GM08714 (cell line): ENCODE measurements around the gene STK36.

Source experiments
- H3K4me3 ChIP-seq: fragments of 200-500 bp; sonication (Bioruptor generic); 2 replicates; pipeline ENCODE4 v1.5.1; 2014; ENCODE audit warnings: mild to moderate bottlenecking, low read length, inconsistent platforms
- ZNF274 ChIP-seq: IDR thresholded peaks from 2 replicates; pipeline ENCODE4 v1.6.1; 2012; ENCODE audit warnings: mild to moderate bottlenecking, low read depth, low read length

The STK36 gene

GRCh38 chr2:218691234-218691633, 19.3 kb downstream of the STK36 start:
- H3K4me3 ChIP-seq, result no peak overlapping the region
- TF ChIP-seq ZNF274, result no peak

- no peak overlapping the region for H3K4me3 ChIP-seq
- TF ChIP-seq ZNF274, result no peak
Measured at GRCh38 chr2:218694405-218695145, 22.7 kb downstream of the STK36 start.

GRCh38 chr2:218698885-218699284, 27.0 kb downstream of the STK36 start:
- TF ChIP-seq ZNF274, result no peak
- no peak overlapping the region for H3K4me3 ChIP-seq

GRCh38 chr2:218701806-218702205, 29.9 kb downstream of the STK36 start:
- H3K4me3 ChIP-seq, result no peak overlapping the region
- TF ChIP-seq ZNF274, result no peak

GRCh38 chr2:218703341-218703740, 31.5 kb downstream of the STK36 start:
- H3K4me3 ChIP-seq, result no peak overlapping the region
- TF ChIP-seq ZNF274, result no peak

GRCh38 chr2:218708086-218708485, 36.2 kb downstream of the STK36 start:
- no peak overlapping the region for H3K4me3 ChIP-seq
- TF ChIP-seq ZNF274, result no peak

- no peak overlapping the region for H3K4me3 ChIP-seq
- TF ChIP-seq ZNF274, result no peak
Measured at GRCh38 chr2:218709908-218710307, 38.0 kb downstream of the STK36 start.

- H3K4me3 ChIP-seq, result no peak overlapping the region; the same call in 1 of the 2 replicates
- TF ChIP-seq ZNF274, result no peak
Measured at GRCh38 chr2:218710334-218710686, 38.4 kb downstream of the STK36 start.

GRCh38 chr2:218710687-218711549, 39.0 kb downstream of the STK36 start, which contains the start of gene TTLL4:
TTLL4 (plus strand) TSS chr2:218710835; CDS start chr2:218737677, 26,842 bp downstream.
- TF ChIP-seq ZNF274, result no peak

GRCh38 chr2:218711550-218711929, 39.7 kb downstream of the STK36 start:
- no peak for TF ChIP-seq ZNF274
- peak overlapping the region; percentile 85 for H3K4me3 ChIP-seq

More at GRCh38 chr2:218710687-218711549, 39.0 kb downstream of the STK36 start, which contains the start of gene TTLL4:
- H3K4me3 ChIP-seq, result peak within 1 kb of the TSS; percentile 85

- no peak overlapping the region for H3K4me3 ChIP-seq
- TF ChIP-seq ZNF274, result no peak
Measured at GRCh38 chr2:218713922-218714321, 42.0 kb downstream of the STK36 start.

- H3K4me3 ChIP-seq, result no peak overlapping the region
- no peak for TF ChIP-seq ZNF274
Measured at GRCh38 chr2:218716070-218716469, 44.2 kb downstream of the STK36 start.

- H3K4me3 ChIP-seq, result no peak overlapping the region
- TF ChIP-seq ZNF274, result no peak
Measured at GRCh38 chr2:218717262-218717661, 45.4 kb downstream of the STK36 start.

GRCh38 chr2:218718058-218718457, 46.2 kb downstream of the STK36 start:
- no peak overlapping the region for H3K4me3 ChIP-seq
- TF ChIP-seq ZNF274, result no peak

- no peak overlapping the region for H3K4me3 ChIP-seq
- TF ChIP-seq ZNF274, result no peak
Measured at GRCh38 chr2:218719457-218719856, 47.6 kb downstream of the STK36 start.
